OCI-M1 (cell line): ENCODE data around the gene SH2D3C.

Experiments used
- DNase-seq: peaks from one replicate; lab custom pipeline; 2025; lab: John Stamatoyannopoulos, UW

SH2D3C gene

DNA sequence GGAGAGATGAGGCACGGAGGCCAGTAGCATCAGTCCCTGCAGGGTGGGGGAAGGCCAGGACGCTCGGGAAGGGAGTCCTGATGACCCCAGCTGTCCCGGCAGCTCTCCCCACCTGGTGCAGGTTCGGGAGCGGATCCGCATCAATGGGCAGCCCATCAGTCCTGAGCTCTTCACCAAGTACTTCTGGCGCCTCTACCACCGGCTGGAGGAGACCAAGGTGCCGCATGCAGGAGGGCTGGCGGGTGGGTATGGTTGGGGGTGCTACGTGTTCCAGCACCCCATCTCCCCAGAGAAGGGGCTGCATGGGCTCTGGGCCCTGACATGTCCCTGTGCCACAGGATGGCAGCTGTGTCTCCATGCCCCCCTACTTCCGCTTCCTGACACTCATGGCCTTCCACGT lies 28.4 kb upstream of the SH2D3C start:
- DNase-seq = no peak

DNA sequence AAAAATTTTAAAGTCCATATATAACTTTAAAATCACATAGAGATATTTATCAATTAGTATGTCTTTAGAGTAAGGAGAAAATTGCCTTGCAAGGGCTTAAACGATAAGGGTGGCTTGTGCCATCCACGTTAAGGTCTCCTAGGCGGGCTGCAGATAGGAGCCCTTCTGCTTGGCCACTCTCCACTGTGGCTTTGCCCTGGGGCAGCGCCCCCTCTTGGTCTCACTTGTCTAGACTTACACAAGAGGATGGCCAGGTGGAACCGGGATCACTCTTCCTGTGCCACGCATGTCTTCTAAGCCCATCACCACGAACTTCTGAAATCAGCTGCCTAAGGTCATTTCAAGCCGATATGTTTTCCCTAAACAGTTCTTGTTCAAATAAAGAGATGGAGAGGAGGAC lies 27.2 kb upstream of the SH2D3C start:
- peak; percentile 35 for DNase-seq

DNA sequence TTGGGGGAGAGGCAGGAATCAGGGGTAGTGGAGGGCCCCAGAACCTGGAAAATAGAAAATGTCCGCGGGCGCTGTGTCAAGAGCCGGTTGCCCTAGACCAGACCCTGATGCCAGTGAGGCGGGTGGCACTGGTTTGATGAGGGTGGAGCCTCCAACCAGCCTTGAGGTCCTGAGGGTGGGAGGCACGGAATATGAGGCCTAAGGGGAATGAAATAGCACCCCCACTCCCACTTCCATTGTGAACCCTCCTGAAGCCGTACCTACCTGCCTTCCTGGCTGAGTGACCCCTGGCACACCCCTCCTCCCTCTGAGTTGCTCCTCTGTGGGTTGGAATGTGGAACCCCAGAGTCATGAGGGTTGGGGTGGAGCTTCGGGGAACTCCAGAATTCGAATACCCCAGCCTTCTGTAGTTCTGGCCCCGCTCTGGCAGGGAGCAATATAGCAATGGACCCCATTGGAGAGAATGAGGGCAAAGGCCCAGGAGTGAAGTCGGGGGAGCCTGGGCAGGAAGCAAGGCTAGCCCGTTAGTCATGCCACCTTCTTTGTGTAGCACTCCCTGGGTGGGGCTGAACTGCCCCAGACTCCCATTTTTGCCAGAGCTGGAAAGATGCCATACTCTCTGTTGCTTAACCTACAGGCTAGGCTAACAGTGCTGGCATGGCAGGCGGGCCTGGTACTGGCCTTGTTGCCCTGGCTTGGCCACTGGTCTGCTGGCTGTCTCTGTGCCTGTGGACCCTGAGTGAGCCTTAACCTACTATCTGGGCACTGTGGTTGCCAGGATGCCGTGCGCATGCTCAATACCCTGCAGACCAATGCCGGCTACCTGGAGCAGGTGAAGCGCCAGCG lies 25.3 kb upstream of the SH2D3C start:
- no peak for DNase-seq

DNA sequence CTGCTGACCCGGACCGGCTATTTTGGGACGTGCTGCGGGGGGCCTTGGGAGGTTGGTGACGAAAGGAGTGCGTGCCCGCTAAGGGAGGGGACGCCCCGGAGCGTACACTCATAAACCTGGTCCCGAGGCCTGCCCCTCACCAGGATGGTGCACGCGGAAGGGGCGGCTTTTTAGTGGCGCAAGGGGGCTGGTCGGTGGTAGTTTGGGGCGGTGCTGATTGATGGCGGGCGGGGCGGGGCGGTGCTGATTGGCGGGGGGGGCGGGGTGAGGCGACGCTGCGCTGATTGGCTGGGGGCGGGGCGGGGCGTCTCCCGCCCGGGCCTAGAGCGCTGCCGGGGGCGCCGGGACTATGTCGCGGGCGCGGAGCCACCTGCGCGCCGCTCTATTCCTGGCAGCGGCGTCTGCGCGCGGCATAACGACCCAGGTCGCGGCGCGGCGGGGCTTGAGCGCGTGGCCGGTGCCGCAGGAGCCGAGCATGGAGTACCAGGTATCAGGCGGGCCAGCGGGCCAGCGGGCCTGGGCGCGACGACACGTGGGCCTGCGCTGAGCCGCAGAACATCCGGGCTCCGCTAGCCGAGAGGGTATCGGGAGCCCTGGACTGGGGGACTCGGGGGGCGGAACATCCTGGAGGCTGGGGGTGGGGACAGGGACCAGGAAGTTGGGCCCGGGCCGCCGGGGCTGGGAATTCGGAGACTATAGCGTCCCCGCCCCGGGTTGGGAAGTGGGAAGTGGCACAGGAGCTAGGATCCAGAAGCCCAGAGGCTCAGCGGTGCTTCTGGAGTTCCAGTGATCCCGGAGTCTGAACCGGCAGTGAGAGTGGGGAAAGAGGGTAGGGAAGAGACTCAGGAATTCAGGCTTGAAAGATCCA lies 24.3 kb upstream of the SH2D3C start, which contains the start of gene FPGS:
Gene FPGS (plus strand): TSS at position 307 of the 868 bp plus-strand sequence. CDS start 43 bp downstream, at position 350.
- DNase-seq = peak; percentile 91

DNA sequence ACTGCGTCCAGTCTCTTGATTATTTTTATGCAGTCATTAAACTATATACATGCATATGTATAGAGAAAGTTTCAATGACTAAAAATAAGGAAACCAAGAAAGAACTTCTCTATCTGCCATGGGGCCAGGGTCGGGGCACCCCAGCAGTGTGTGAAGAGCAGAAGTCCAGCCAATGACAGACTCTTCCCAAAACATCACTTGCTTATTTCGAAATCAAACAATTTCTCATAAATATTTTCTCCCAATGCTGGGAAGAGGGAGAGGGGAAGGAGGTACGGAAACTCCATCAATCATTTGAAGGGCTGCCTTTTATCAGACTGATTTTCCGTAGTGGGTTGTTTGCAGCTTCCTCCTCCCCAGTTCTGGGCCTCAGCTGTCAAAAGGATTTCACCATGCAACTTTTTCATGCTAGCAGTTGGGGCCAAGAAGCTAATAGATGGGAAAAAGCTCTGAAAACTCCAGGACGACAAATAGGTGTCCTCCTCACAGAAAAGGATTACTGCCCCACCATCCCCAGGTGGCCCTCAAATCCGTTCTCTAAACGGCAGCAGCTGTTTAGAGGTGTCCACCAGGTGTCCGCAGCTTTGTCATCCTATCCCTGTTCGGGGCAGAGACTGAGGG lies 23.6 kb upstream of the SH2D3C start:
- peak; percentile 61 for DNase-seq

DNA sequence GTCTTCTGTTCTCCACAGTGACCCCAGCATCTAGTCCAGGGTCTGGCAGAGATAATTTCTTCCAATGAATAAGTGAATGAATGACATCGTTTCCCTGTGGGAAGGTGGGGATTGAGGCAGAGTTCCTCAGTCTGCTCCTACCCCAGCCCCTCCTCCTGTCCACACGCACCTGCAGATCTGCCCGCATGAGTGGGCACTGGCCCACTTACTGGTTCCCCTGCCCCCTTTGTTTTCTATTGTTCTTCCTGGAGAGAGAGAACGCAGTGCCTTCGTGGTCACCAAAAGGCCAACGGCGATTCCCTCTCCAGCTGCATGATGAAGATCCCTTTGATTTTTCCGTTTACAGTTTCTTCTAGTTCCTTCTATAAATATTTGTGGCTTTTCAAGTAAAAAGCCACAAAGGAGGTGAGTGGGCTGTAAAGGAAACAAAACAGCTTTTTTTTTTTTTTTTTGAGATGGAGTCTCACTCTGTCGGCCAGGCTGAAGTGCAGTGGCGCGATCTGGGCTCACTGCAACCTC lies 18.4 kb upstream of the SH2D3C start:
- DNase-seq = peak; percentile 38

DNA sequence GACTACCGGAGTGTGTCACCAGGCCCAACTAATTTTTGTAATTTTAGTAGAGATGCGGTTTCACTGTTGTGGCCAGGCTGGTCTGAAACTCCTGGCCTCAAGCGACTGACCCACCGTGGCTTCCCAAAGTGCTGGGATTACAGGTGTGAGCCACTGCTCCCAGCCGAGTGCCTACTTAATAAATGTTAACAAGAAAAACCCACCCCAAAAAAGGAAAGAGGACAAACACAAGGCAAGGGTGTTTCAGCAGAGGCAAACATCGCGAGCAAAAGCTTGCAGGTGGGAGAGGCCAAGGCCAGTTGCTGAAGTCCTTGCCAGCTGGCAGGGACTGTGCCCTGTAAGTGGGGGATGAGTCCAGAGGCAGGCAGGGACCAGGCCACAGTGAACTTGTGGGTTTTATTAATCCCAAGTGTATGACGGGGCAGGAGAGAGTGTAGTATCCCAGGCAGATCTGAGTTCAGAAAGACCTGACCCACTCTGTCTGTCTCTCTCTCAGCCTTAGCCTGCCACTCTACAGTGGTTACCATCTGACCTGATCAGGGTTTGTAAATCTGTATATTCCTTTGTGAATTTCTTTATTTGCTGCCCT lies 17.9 kb upstream of the SH2D3C start:
- no peak for DNase-seq

DNA sequence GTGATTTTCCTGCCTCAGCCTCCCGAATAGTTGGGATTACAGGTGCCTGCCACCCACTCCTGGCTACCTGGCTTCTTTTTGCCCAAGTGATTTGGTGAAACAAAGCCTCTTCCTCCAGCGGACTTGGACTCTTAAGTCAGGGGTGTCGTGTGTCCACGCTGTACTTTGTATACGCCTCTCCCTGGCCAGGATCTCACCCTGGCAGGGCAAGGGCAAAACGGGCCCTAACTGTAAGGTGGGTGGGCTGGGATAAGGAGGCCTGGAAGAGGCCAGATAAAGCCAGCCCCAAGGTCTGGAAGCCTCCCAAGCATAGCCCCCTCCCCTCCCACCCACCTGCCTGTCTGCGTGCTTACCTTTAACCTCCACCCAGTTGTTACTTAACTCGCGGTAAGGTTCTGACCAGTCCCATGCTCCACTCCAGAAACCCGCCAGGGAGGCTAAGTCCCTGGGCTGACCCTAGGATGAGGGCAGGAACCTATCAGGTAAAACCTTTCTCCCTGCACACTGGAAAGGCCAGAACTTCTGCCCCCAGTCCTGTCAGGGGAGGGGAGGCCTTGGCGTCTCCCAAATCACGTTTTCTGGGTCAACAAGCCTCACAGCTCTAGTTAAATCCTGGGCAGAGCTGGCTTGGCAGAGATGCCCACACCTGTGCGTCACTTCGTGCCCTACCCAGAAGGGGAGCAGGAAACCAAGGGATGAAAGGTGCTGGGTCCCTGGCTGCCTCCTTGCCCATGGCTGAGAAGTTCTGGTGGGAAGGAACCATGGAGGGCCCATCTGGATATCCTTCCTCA lies 15.7 kb upstream of the SH2D3C start:
- no peak for DNase-seq

DNA sequence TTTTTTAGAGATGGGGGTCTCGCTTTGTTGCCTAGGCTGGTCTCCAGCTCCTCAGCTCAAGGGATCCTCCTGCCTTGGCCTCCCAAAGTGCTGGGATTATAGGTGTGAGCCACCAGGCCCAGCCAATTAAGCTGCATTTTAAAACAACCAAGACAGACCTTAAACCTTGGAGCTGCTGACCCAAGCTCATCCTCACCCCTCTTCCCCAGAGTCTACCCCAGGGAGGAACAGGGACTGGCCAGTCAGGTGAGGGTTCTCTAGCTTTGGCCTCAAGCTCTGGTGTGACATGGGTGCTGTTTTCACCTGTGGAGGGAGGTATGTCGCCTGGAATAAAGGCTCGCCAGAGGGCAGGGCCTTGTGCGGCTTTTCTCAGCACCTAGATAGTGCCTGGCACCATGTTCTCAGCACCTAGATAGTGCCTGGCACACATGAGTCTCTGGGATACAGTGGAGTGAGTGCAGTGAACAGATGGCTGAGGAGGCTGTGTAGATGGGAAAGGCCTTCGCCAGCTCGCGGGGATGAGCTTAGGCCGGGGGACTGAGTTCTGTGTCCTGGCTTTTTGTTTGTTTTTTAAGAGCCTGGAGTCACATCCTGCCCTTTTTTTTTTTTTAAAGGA lies 14.7 kb upstream of the SH2D3C start:
- no peak for DNase-seq

DNA sequence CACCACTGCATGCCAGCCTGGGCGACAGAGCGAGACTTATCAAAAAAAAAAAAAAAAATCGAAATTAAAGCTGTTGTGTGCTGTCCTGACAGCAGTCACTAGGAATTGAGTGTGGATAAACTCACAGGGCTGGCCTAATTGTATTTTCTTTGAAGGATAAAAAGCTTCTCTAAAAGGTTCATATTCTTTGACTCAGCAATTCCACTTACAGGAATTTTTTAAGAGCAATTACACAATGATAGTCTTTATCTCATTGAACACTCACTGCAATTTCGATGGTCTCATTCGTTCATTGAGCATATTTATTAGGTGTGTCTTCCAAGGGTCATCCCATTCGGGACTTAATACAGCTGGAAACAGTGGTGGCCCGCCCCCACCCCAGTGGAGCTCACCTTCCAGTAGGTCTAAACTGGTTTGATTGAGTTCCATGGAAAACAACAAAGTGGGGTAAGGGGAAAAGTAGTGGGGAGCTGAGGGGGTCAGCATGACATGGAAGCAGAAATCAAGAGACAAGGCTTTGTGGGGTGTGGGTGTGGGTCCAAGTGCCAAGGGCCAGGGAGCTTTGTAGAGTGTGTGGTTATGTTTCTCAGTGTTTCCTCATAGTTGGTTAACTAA lies 14.1 kb upstream of the SH2D3C start:
- DNase-seq = no peak

DNA sequence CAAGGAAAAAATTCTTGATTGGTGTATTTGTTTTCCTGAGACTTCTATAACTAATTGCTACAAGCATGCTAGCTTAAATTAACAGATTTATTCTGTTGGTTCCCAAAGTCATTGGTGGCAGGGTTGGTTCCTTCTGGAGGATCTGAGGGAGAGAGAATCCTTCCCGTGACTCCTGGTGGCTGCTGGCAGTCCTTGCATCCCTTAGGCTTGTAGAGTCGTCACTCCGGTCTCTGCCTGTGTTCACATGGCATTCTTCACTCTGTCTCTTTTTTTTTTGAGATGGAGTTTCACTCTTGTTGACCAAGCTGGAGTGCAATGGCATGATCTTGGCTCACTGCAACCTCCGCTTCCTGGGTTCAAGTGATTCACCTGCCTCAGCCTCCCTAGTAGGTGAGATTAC lies 12.6 kb upstream of the SH2D3C start:
- DNase-seq = no peak

DNA sequence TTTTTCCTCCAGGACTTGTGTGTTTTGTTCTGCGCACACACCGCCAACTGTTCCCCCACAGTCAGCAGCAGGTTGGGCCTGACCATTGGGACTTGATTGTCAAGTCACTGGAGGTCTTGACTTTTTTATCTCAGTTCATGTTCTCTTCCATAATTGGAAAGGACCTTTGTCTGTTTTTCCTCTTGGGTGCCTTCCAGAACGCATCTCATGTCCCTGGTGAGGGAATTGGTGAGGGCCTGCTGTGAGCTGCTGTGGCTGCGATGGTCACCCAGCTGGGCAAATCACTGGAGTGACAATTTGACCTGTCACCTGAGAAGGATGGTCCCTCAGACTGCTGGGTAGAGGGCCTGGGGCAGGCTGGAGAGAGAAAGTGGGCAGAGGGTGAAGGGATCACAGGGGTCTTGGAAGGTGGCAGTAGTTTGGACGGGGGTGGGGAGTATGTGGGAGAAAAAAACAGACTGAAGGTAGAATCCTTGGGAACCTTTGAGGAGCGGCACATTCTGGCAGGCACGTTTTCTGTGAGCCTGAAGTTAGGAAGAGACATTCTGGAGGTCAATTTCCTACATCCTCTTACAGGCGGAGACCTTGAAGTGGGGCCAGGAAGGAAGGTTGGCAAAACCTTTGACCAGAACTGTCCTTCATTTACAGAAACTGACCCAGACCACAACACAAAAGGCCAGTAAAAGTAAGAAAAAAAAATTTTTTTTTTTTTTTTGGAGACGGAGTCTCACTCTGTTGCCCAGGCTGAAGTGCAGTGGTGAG lies 11.8 kb upstream of the SH2D3C start:
- no peak for DNase-seq

DNA sequence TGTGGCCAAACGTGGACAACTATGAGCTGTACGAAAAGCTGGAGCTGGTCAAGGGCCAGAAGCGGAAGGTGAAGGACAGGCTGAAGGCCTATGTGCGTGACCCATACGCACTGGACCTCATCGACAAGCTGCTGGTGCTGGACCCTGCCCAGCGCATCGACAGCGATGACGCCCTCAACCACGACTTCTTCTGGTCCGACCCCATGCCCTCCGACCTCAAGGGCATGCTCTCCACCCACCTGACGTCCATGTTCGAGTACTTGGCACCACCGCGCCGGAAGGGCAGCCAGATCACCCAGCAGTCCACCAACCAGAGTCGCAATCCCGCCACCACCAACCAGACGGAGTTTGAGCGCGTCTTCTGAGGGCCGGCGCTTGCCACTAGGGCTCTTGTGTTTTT lies 10.7 kb upstream of the SH2D3C start:
- DNase-seq = no peak

DNA sequence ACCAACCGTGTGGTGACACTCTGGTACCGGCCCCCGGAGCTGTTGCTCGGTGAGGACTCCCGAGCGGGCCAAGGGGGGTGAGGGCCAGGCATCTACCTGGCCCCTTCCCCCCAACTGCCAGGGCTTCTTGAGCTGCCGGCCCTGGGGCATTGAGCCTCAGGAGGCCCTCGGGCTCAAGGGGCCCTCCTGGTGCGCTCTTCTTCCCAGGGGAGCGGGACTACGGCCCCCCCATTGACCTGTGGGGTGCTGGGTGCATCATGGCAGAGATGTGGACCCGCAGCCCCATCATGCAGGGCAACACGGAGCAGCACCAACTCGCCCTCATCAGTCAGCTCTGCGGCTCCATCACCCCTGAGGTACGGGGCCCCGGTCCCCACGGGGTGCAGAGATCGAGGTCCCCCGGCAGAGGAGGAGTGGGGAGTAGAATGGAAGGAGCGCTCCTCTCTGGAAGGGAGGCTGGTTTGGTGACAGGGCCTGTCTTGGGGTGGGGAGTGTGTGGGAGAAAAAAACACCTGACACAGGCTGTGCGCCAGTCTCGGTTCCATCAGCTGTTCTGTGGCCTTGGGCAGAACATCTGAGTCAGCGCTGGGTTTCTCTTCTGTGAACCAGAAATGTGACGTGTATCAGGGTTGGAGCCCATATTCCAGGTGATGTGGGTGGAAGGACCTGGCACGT lies 10.0 kb upstream of the SH2D3C start:
- DNase-seq = no peak

DNA sequence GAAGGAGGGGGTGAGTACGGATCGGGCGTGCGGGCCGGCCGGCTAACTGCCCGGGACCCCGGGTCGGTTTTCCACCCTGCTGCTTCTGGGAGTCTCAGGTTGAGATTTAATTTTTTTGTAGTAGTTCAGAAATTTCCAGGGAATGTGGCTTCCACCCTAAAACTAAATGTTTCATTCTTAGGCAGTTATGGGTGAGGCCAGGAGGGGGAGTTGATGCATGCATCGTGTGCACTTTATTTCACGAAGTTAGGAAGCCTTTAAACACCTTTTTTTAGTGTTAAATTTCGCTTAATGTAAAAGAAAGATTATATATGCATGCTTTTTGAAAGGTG lies 8.3 kb upstream of the SH2D3C start:
- peak; percentile 48 for DNase-seq

DNA sequence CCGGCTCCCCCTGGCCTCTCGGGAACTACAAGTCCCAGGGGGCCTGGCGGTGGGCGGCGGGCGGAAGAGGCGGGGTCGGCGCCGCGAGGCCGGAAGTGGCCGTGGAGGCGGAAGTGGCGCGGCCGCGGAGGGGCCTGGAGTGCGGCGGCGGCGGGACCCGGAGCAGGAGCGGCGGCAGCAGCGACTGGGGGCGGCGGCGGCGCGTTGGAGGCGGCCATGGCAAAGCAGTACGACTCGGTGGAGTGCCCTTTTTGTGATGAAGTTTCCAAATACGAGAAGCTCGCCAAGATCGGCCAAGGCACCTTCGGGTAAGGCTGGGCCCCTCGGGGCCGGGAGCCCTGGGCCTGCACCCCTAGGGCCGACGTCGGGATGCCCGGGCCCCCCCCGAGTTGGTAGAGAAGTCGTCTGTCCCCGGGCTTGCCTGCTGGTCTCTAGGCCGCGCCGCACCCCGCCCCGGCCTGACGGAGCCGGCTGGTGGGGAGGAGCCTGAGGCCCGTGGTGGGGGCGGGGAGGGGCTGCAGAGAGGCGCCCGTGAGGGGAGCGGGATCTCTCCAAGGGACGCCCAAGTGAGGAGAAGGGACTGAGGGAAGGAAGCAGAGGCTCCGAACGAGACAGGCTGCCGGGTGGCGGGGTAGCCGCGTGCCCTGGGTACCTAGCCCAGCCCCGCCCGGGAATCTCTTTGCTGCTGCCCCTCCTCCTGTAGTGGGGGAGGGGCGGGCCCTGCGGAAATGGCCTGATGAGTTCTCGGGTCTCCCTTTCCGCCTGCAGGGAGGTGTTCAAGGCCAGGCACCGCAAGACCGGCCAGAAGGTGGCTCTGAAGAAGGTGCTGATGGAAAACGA lies 7.7 kb upstream of the SH2D3C start, which contains the start of gene CDK9:
Gene CDK9 (plus strand): TSS at position 102 of the 840 bp plus-strand sequence. CDS start 115 bp downstream, at position 217.
- DNase-seq = peak; percentile 92

DNA sequence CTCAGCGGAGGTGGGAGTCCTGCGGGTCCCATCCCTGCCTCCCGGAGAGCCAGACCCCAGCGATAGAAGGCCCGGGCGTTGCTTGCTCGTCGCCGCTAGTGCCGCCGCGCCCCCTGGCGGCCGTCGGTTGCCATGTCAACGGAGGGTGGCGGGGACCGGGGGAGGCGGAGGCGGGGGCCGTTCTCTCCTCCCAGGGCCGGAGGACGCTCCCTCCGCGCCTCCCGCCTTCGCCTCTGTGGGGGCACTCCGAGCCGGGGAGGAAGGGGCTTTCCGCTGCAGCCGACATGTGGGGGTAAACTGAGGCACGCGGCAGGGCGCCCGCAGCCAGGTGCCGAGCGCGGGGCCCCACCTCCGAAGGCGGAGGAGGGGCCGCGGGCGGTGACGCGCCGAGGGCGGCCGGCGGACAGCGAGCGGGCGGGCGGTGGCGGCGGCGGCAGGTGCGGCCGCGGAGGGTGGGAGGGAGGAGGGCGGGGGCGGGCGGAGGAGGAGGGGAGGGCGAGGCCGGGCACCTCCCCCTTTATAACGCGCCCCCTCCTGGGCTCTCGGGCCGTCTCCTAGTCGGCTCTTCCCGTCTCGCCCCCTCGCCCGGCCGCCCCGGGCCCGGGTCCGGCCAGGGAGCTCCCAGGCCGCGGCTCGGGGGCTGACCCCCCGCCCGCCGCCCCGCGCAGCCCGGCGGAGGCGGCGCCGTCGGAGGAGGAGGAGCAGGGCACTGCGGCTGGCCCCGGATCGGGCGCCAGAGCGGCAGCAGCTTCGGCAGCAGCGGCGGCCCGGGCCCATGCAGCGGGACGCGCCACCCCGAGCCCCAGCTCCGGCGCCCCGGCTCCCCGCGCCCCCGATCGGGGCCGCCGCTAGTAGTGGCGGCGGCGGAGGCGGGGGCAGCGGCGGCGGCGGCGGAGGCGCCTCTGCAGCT lies 6.8 kb upstream of the SH2D3C start:
- peak; percentile 89 for DNase-seq
